Breast epithelium (tissue), 3 donors: ENCODE measurements around the gene IPCEF1.

Experiments
- CTCF ChIP-seq, 3 donors: fragments of 450-650 bp; IDR thresholded peaks; one replicate each; pipeline ENCODE4 v1.5.1; 2016 to 2017; ENCODE audit warnings: antibody characterized with exemption in 3 of 3, mild to moderate bottlenecking in 3 of 3, moderate library complexity in 3 of 3
- POLR2AphosphoS5 ChIP-seq, 3 donors: sonication (generic); formaldehyde crosslinking; IDR thresholded peaks; one replicate each; pipeline ENCODE4 v1.6.1; 2017; ENCODE audit warnings: antibody characterized with exemption in 3 of 3

GRCh38 chr6:154316131-154316530 lies 40.5 kb downstream of the IPCEF1 start:
- TF ChIP-seq POLR2AphosphoS5 (IDR thresholded peaks at IDR 0.05) (no peak), CTCF (IDR thresholded peaks at IDR 0.05) (no peak)
